DMS 273 treated with DMSO at 0.1 percent for 48 hours (cell line): Measurements from ENCODE around the gene RPS13.
A peak's percentile ranks its signal among the peaks of the same experiment; 100 is the strongest.
"Not testable (repeated sequence)": the region's sequence is repeated elsewhere in the genome, so short reads cannot be mapped to it uniquely, and the experiment has no call there.

ENCODE experiments used
- DNase-seq: peaks from one replicate; lab custom pipeline; 2025; lab: John Stamatoyannopoulos, UW

Gene RPS13

GRCh38 chr11:17077520-17078401 lies at the start of gene RPS13:
TSS of gene RPS13 (minus strand) at chr11:17077667. CDS start at chr11:17077641, 26 bp downstream.
- peak; percentile 87 for DNase-seq

DNA sequence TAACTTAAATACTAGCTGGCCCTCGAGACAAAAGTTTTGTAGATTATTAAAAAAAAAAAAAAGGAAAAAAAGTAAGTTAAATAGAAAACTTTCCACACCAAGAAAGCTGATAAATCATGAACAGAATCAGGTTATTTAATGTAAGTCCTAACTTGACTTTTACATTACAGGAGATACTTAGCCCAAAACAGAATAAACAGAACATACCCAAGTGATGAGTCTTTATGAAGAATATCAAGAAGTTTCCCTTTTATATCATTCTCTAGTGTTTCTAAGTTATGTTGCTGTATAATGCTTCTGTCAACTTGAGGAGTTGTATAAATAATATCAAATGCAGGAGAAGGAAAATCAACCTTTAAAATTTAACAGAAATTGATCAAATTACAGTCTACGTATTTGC lies 44.5 kb upstream of the RPS13 start:
- DNase-seq, result no peak

DNA sequence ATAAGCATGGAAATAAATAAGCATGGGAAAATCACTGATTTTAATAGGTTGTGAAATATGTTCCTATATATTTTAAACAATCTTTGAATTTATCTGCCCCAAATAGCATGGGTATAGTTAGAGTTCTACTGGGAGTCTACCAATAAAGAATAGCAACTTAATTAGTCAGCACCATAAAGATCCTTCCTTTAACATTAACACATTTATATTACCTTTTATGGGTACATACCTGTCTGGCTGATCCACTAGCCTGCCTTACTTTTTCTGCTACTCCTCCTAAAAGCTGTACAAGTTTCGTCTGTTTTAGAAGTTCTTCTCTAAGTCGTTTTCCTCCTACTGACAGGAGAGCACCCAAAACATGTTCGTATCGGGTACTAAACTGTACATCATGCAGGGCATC lies 39.8 kb upstream of the RPS13 start:
- no peak for DNase-seq

GRCh38 chr11:17116117-17116516 lies 38.6 kb upstream of the RPS13 start:
- no peak for DNase-seq

DNA sequence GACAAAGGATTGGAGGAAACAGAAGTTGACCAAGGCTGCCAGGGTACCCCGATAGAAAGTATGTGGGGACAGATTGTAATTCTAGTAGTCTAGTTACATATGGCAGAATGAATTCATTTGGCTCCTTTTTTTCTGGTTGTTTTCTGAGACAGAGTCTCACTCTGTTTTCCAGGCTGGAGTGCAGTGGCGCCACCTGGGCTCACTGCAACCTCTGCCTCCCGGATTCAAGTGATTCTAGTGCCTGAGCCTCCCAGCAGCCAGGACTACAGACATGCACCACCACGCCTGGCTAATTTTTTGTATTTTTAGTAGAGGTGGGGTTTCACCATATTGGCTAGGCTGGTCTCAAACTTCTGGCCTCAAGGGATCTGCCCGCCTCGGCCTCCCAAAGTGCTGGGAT lies 30.3 kb upstream of the RPS13 start:
- DNase-seq, result not testable (repeated sequence)

DNA sequence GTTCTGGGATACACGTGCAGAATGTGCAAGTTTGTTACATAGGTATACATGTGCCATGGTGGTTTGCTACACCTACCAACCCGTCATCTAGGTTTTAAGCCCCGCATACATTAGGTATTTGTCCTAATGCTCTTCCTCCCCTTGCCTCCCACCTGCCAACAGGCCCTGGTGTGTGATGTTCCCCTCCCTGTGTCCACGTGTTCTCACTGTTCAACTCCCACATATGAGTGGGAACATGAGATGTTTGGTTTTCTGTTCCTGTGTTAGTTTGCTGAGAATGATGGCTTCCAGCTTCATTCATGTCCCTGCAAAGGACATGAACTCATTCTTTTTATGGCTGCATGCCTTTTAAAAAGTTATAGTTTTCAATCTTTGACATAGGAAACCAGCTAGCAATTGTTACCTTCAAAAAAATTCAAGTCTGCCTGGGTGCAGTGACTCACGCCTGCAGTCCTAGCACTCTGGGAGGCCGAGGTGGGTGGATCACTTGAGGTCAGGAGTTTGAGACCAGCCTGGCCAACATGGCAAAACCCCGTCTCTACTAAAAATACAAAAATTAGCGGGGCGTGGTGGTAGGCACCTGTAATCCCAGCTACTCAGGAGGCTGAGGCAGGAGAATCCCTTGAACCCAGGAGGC lies 28.1 kb upstream of the RPS13 start:
- DNase-seq, result not testable (repeated sequence)

DNA sequence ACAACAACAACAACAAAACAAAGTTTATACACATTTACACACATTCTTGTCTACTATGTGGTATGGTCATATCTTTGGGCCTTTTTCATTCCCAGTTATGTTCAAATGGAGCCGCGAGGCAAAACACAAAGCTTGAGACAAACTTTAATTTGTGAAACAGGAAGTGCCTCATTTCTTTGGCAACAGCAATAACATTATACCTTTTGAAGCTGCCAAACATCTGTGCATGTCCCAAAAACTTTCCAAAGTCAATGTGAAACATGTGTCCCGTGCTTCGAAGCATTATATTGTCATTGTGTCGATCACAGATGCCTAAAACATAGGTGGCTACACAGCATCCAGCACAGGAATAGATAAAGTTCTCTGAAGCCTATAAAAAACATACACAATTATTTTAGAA lies 25.0 kb upstream of the RPS13 start:
- no peak for DNase-seq

DNA sequence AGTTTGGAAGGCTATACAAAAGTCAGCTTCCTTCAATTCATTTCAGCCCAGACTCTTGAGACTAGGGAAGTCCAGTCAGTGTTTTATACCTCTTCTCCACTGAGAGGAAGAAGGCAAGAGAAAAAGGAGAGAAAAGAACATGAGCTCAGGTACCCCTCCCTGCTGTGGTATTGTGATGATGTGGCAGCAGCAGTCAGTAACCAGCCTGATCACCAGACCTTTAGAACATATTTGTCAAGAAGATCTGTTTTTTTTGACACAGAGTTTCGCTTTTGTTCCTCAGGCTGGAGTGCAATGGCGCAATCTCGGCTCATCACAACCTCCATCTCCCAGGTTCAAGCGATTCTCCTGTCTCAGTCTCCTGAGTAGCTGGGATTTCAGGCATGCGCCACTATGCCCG lies 21.2 kb upstream of the RPS13 start:
- DNase-seq, result no peak

GRCh38 chr11:17098038-17098437 lies 20.6 kb upstream of the RPS13 start:
- DNase-seq, result no peak

GRCh38 chr11:17085976-17086375 lies 8.5 kb upstream of the RPS13 start:
- DNase-seq, result not testable (repeated sequence)

DNA sequence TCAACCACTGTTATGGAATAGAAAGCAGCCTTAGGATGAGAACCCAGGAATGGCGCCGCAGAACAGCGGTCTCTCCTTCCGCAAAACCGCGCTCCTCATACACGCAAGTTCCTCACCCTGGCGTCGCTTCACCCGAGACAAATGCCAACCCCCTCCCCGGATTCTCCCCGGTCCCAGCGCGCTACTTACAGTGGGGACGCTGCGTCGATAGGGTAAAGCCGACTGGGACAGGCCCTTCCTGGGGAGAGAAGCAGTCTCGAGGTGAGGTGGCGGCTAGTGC lies 287 bp downstream of the RPS13 start:
- no peak for DNase-seq

DNA sequence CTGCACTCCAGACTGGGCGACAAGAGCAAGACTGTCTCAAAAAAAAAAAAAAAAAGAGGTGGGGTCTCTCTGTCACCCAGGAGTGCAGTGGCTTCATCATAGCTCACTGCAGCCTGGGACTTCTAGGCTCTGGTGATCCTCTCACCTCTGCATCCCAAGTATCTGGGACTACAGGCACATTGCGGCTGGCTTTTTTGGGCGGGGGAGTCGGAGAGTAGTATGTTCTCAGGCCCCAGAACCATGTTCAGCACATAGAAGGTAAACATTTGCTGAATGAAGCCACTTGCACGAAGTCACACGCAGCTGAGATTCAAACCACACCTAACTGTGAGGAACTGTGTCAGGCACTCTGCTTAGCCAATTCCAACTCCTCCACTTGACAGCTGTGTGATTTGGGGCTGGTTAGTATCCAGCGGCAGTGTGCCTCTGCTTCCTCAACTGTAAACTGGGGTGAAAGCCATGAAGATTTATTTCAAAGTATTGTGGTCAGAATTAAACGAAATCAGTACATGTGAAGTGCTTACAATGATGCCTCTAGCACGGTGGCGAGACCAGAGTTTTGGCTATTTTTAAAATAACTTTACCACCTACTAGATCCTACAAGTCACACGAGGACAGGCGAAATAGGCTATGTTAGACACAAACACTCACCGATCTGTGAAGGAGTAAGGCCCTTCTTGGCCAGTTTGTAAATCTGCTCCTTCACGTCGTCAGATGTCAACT lies 789 bp downstream of the RPS13 start:
- DNase-seq, result no peak

GRCh38 chr11:17075506-17075905 lies 2.0 kb downstream of the RPS13 start:
- DNase-seq, result no peak

GRCh38 chr11:17073370-17074027 lies 4.0 kb downstream of the RPS13 start:
- DNase-seq, result no peak

DNA sequence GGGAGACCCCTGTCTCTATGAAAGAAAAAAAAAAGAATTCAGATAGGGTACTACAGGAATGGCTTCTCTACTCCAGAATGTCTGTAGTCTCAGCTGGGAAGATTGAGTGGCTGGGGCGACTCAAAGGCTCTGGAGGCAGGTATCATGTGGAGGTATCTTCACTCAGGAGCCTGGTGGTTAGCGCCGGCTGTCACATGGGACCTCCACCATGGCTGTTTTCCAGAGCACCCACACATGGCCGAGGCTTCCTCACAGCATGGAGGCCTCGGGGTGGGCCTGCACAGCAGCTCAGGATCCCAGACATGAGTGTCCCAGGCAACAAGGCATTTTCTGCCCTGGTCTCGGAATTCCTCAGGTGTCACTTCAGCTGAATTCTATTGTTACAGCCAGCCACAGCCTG lies 10.1 kb downstream of the RPS13 start:
- no peak for DNase-seq

DNA sequence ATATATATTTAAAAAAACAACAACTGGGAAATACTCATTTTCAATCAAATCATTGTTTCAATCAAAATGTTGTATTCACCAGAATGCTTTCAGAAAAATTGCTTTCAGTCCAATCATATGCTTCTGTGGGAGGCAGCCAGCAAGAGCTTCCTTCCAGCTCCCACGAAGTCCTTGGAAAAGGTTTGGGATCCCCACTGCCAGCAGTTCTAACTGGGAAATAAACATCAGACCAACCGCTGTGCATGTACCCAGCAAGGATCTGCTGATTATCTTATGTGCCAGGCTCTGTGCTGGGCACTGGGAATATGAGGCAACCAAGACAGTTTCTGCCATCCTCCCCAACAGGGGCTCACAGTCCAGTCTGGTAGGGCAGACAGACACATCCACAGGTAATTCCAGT lies 10.8 kb downstream of the RPS13 start:
- DNase-seq, result no peak

- no peak for DNase-seq
Measured at GRCh38 chr11:17063171-17064002, 14.1 kb downstream of the RPS13 start.

DNA sequence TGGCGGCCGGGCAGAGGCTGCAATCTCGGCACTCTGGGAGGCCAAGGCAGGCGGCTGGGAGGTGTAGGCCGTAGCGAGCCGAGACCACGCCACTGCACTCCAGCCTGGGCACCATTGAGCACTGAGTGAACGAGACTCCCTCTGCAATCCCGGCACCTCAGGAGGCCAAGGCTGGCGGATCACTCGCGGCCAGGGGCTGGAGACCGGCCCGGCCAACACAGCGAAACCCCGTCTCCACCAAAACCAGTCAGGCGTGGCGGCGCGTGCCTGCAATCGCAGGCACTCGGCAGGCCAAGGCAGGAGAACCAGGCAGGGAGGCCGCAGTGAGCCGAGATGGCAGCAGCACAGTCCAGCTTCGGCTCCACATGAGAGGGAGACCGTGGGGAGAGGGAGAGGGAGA lies 26.3 kb downstream of the RPS13 start:
- DNase-seq, result not testable (repeated sequence)

DNA sequence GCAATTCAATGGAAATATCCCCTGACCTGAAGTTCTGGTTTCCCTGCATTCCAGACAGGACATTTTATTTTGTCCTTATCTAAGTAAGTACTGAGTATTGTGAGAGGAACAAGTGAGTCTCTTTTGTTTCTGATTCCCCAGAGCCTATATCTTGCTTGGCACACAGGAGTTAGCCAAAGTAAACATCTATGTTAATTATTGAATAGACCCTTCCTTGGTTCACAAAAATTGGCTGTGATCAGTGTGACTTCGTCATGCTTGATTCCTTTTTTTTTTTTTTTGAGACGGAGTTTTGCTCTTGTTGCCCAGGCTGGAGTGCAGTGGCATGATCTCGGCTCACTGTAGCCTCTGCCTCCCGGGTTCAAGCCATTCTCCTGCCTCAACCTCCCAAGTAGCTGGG lies 29.0 kb downstream of the RPS13 start:
- DNase-seq, result not testable (repeated sequence)

- DNase-seq, result no peak
Measured at GRCh38 chr11:17046690-17047089, 30.8 kb downstream of the RPS13 start.
